GM12878 (cell line): Measurements from ENCODE around the gene CNN3. TPM values are rescaled to one million over a fixed set of nuclear protein-coding genes. Genes with fewer than 3 reads are reported as not detected.

ENCODE experiments used
- ATAC-seq: fragments of 200-7000 bp; cut with Tn5 transposase; 3 replicates; pipeline ENCODE4 v1.9.1; 2020; ENCODE audit warnings: mild to moderate bottlenecking, moderate library complexity
- BruUV-seq: library from RNA; stranded (reverse); fragments of 400-500 nt; replicated peaks from 2 replicates; lab custom pipeline; 2021; lab: Mats Ljungman, UMichigan
- CTCF ChIA-PET: fragments of 300-600 bp; sonication (Branson Sonifier 250); formaldehyde crosslinking; extraction: SDS; loops from one replicate; lab custom pipeline; 2021; ENCODE audit warnings: inconsistent platforms; lab: Yijun Ruan, JAX
- POLR2A ChIA-PET: fragments of 350-600 bp; formaldehyde crosslinking; extraction: SDS; loops from one replicate; lab custom pipeline; 2021; ENCODE audit warnings: inconsistent platforms; lab: Charles Lee
- RAD21 ChIA-PET: fragments of 300-600 bp; sonication (Branson Sonifier 250); formaldehyde crosslinking; loops from one replicate; lab custom pipeline; 2023; ENCODE audit warnings: antibody characterized with exemption; ENCODE audit not compliant: unreplicated experiment; lab: Charles Lee
- SMC1A ChIA-PET: fragments of 300-600 bp; sonication (Branson Sonifier 250); formaldehyde crosslinking; loops from one replicate; lab custom pipeline; 2023; ENCODE audit not compliant: unreplicated experiment, uncharacterized antibody; lab: Charles Lee
- DNase-seq: peaks from one replicate; pipeline ENCODE4 v3.0.0-alpha.2; 2011; ENCODE audit warnings: low read depth, low spot score
- FAIRE-seq: peaks from 3 replicates; lab custom pipeline; 2011; peaks lifted over from hg19 to GRCh38; lab: Jason Lieb, UNC
- H2AFZ ChIP-seq: 2 replicates; pipeline ENCODE4 v1.6.0; 2011; ENCODE audit warnings: low read depth, low read length, control low read depth; ENCODE audit not compliant: control insufficient read depth
- H3K27ac ChIP-seq: 2 replicates; pipeline ENCODE4 v1.5.1; 2011; ENCODE audit warnings: control low read depth; ENCODE audit not compliant: control insufficient read depth, insufficient read depth
- H3K27me3 ChIP-seq, 2 experiments: replicated peaks in 1 of 2; 2 replicates each; pipeline versions ENCODE4 v1.6.0 to v1.6.1; 2011; ENCODE audit warnings: low read length in 1 of 2; ENCODE audit not compliant: control insufficient read depth in 2 of 2, insufficient read depth in 2 of 2
- H3K36me3 ChIP-seq, 2 experiments: 2 replicates each; pipeline ENCODE4 v1.5.1; 2011; ENCODE audit warnings: low read length in 1 of 2; ENCODE audit not compliant: control insufficient read depth in 2 of 2, insufficient read depth in 2 of 2
- H3K4me1 ChIP-seq: 2 replicates; pipeline ENCODE4 v1.6.1; 2011; ENCODE audit warnings: mild to moderate bottlenecking, low read length, moderate library complexity, mixed read lengths; ENCODE audit not compliant: control insufficient read depth, insufficient read depth
- H3K4me2 ChIP-seq: 2 replicates; pipeline ENCODE4 v1.6.0; 2011; ENCODE audit warnings: control low read depth; ENCODE audit not compliant: control insufficient read depth, insufficient read depth
- H3K4me3 ChIP-seq: fragments of 200-600 bp; sonication (generic); 2 replicates; pipeline ENCODE4 v1.5.1; 2016
- H3K79me2 ChIP-seq: 2 replicates; pipeline ENCODE4 v1.6.0; 2011; ENCODE audit warnings: low read length; ENCODE audit not compliant: control insufficient read depth, insufficient read depth
- H3K9ac ChIP-seq: 2 replicates; pipeline ENCODE4 v1.8.0; 2011; ENCODE audit warnings: low read length, control low read depth, mixed read lengths; ENCODE audit not compliant: control insufficient read depth, insufficient read depth
- H3K9me3 ChIP-seq: replicated peaks from 3 replicates; pipeline ENCODE4 v1.5.1; 2011; ENCODE audit warnings: mild to moderate bottlenecking, low read length; ENCODE audit not compliant: control insufficient read depth, insufficient read depth
- H4K20me1 ChIP-seq: 2 replicates; pipeline ENCODE4 v1.6.0; 2011; ENCODE audit not compliant: control insufficient read depth, insufficient read depth
- BACH1 ChIP-seq: fragments of 450-650 bp; IDR thresholded peaks from 2 replicates; pipeline ENCODE4 v1.6.1; 2017; ENCODE audit warnings: mild to moderate bottlenecking, borderline replicate concordance
- CEBPZ ChIP-seq: fragments of 150-350 bp; IDR thresholded peaks from 2 replicates; pipeline ENCODE4 v1.6.1; 2016; ENCODE audit warnings: low read depth, low read length
- E2F8 ChIP-seq: fragments of 450-650 bp; IDR thresholded peaks from 2 replicates; pipeline ENCODE4 v1.6.1; 2018; ENCODE audit warnings: mild to moderate bottlenecking, low read depth, moderate library complexity; ENCODE audit not compliant: partially characterized antibody
- FOS ChIP-seq: IDR thresholded peaks from 3 replicates; pipeline ENCODE4 v1.6.1; 2011; ENCODE audit warnings: borderline replicate concordance; ENCODE audit not compliant: insufficient read length; ENCODE audit errors: extremely low read depth
- HDGF ChIP-seq: fragments of 450-650 bp; IDR thresholded peaks from 2 replicates; pipeline ENCODE4 v1.6.1; 2016; ENCODE audit warnings: antibody characterized with exemption
- IKZF1 ChIP-seq: fragments of 450-650 bp; conservative IDR thresholded peaks from 2 replicates; pipeline ENCODE4 v1.6.1; 2017; ENCODE audit warnings: antibody characterized with exemption, mild to moderate bottlenecking
- JUND ChIP-seq: IDR thresholded peaks from 2 replicates; pipeline ENCODE4 v1.6.1; 2012; ENCODE audit warnings: low read depth, mild to moderate bottlenecking, low read length, improper control_type of control experiment, moderate library complexity
- NFIC ChIP-seq: IDR thresholded peaks from 2 replicates; pipeline ENCODE4 v1.6.1; 2012; ENCODE audit warnings: low read depth, mild to moderate bottlenecking, inconsistent platforms, low read length, moderate library complexity
- NFYB ChIP-seq: IDR thresholded peaks from 2 replicates; pipeline ENCODE4 v1.6.1; 2011; ENCODE audit warnings: low read depth, mild to moderate bottlenecking, low read length, improper control_type of control experiment, moderate library complexity; ENCODE audit not compliant: insufficient read depth
- POLR2A ChIP-seq: IDR thresholded peaks from 2 replicates; pipeline ENCODE4 v1.6.1; 2011; ENCODE audit warnings: low read depth, mild to moderate bottlenecking, low read length
- RELA ChIP-seq: fragments of 450-650 bp; IDR thresholded peaks from 2 replicates; pipeline ENCODE4 v1.8.0; 2014; ENCODE audit warnings: borderline replicate concordance; ENCODE audit not compliant: partially characterized antibody
- YY1 ChIP-seq: IDR thresholded peaks from 2 replicates; pipeline ENCODE4 v1.6.1; 2011; ENCODE audit warnings: low read depth, mild to moderate bottlenecking, low read length
- ZNF207 ChIP-seq: fragments of 450-650 bp; IDR thresholded peaks from 2 replicates; pipeline ENCODE4 v1.6.1; 2014; ENCODE audit warnings: antibody characterized with exemption, mild to moderate bottlenecking, borderline replicate concordance
- ZNF217 ChIP-seq: fragments of 450-650 bp; IDR thresholded peaks from 2 replicates; pipeline ENCODE4 v1.6.1; 2017; ENCODE audit warnings: antibody characterized with exemption, mild to moderate bottlenecking
- WGBS: methylation state at CpG from one replicate; pipeline ENCODE4 v1.1.6; 2016; ENCODE audit warnings: low lambda C conversion rate; ENCODE audit not compliant: insufficient replicate concordance, insufficient coverage; ENCODE audit errors: missing lambda C conversion rate; 5-methylcytosine and 5-hydroxymethylcytosine counted together
- in situ Hi-C: fragments of 300-500 bp; cut with MboI; formaldehyde crosslinking; loops from 9 replicates; pipeline ENCODE4 v1.14.3; 2018; ENCODE audit warnings: mixed read lengths
- intact Hi-C: fragments of 100-400 bp; cut with micrococcal nuclease; formaldehyde crosslinking; loops from one replicate; pipeline ENCODE4 v1.14.2; 2022; ENCODE audit not compliant: unreplicated experiment
- polyA plus RNA-seq, 11 experiments: library from polyadenylated mRNA; depleted of rRNA in 4 of 11; unstranded in 6 of 11; stranded (reverse) in 5 of 11; fragments of >200 nt; fragmentation: Nextera tagmentation in 4 of 11; fragmentation: Illumina TruSeq in 1 of 11; extraction: Ambion mirVana in 4 of 11; extraction: Trizol in 1 of 11; gene quantifications; 1 replicate in 1 of 11; 2 replicates in 10 of 11; pipeline versions ENCODE4 v1.2.1 to v1.2.3, GENCODE V29; 2011 to 2016; ENCODE audit warnings: inconsistent platforms in 2 of 11, missing spikeins in 2 of 11, low read depth in 1 of 11
- total RNA-seq, 4 experiments: library from RNA; depleted of rRNA in 3 of 4; stranded (reverse); fragments of >200 nt in 3 of 4; fragmentation: Illumina TruSeq in 1 of 4; extraction: Trizol in 1 of 4; gene quantifications; 2 replicates each; pipeline versions ENCODE4 v1.2.1 to v1.2.3, GENCODE V29; 2013 to 2021

CNN3 gene
- total and polyA plus RNA-seq, 10 of the 15 experiments (the other 5 are each of a cell fraction or from before 2014, with no cell fraction given), result 0.20 to 48.4 (median 34.3) TPM

- TF ChIP-seq E2F8 (no peak), FOS (no peak), ZNF217 (no peak), BACH1 (no peak)
Measured at GRCh38 chr1:94935034-94935433, 8.1 kb upstream of the CNN3 start (continued).

- no peaks in the 10 kb centered on the region for H3K79me2 ChIP-seq
- DNase-seq (no peak), FAIRE-seq (no peak), ATAC-seq (no peak)
- ChIA-PET SMC1A (no interaction called here), RAD21 (no interaction called here), CTCF (interaction anchor here (1.2 kb wide), 1 partner anchor 335 kb away, joined by 3 read pairs; no protein-coding TSS in a partner anchor), POLR2A (no interaction called here)
- no peaks in the 10 kb centered on the region; a peak in 1 of 4 replicates for H3K27me3 ChIP-seq
- H2AFZ ChIP-seq, result no peak overlapping the region
- intact Hi-C loops (no loop called here), in situ Hi-C loops (no loop called here)
- no peaks in the 10 kb centered on the region for H4K20me1 ChIP-seq
- no peak overlapping the region for H3K4me2 ChIP-seq
- no TSS peak for BruUV-seq
- no peaks in the 10 kb centered on the region for H3K36me3 ChIP-seq
- 40% methylated on average over 2 of the region's 2 CpGs for WGBS
- H3K9ac ChIP-seq, result no peak overlapping the region
- no peaks in the 10 kb centered on the region for H3K4me1 ChIP-seq
- no peak overlapping the region for H3K27ac ChIP-seq
- H3K9me3 ChIP-seq, result no peaks in the 10 kb centered on the region
- no peak overlapping the region for H3K4me3 ChIP-seq
- no peak for TF ChIP-seq NFIC
- TF ChIP-seq YY1, result no peak
- TF ChIP-seq RELA, result no peak
- TF ChIP-seq NFYB, result no peak
- TF ChIP-seq IKZF1, result no peak
- TF ChIP-seq HDGF, result no peak
- no peak for TF ChIP-seq POLR2A
- no peak for TF ChIP-seq CEBPZ
- no peak for TF ChIP-seq ZNF207
- TF ChIP-seq E2F8, result no peak
- TF ChIP-seq JUND, result no peak
Measured at GRCh38 chr1:94934551-94934950, 7.6 kb upstream of the CNN3 start.
